GM23248 (cell line): ENCODE data around the gene KRT84. TPM values are rescaled to one million over a fixed set of nuclear protein-coding genes. Genes with fewer than 3 reads are reported as not detected.

Experiments
- DNase-seq: peaks from one replicate; pipeline ENCODE4 v3.0.0-alpha.2; 2015
- H2AFZ ChIP-seq: fragments of 200-600 bp; sonication (generic); 2 replicates; pipeline ENCODE4 v1.6.1; 2016; ENCODE audit warnings: antibody characterized with exemption
- H3F3A ChIP-seq: fragments of 200-600 bp; sonication (generic); 2 replicates; pipeline ENCODE4 v1.6.1; 2016; ENCODE audit warnings: mild to moderate bottlenecking, antibody characterized with exemption, mixed run types; ENCODE audit not compliant: insufficient read depth
- H3K27ac ChIP-seq: fragments of 200-600 bp; sonication (generic); 2 replicates; pipeline ENCODE4 v1.5.1; 2016; ENCODE audit warnings: mild to moderate bottlenecking
- H3K27me3 ChIP-seq: fragments of 200-600 bp; sonication (generic); replicated peaks from 2 replicates; pipeline ENCODE4 v1.6.1; 2016; ENCODE audit warnings: mild to moderate bottlenecking; ENCODE audit not compliant: insufficient read depth
- H3K36me3 ChIP-seq: fragments of 200-600 bp; sonication (generic); 2 replicates; pipeline ENCODE4 v1.6.1; 2016; ENCODE audit warnings: low read depth, mild to moderate bottlenecking
- H3K4me1 ChIP-seq: fragments of 200-600 bp; sonication (generic); 2 replicates; pipeline ENCODE4 v1.6.1; 2016; ENCODE audit warnings: mild to moderate bottlenecking; ENCODE audit not compliant: insufficient read depth
- H3K4me2 ChIP-seq: fragments of 200-600 bp; sonication (generic); one replicate; pipeline ENCODE4 v1.6.1; 2016; ENCODE audit warnings: mild to moderate bottlenecking; ENCODE audit not compliant: unreplicated experiment
- H3K4me3 ChIP-seq: fragments of 200-600 bp; sonication (generic); 2 replicates; pipeline ENCODE4 v1.5.1; 2016; ENCODE audit warnings: mild to moderate bottlenecking
- H3K79me2 ChIP-seq: fragments of 200-600 bp; sonication (generic); 2 replicates; pipeline ENCODE4 v1.6.1; 2016; ENCODE audit warnings: mild to moderate bottlenecking; ENCODE audit not compliant: insufficient read depth
- H3K9ac ChIP-seq: fragments of 200-600 bp; sonication (generic); 2 replicates; pipeline ENCODE4 v1.6.1; 2016; ENCODE audit warnings: mild to moderate bottlenecking
- H3K9me2 ChIP-seq: fragments of 200-600 bp; sonication (generic); 2 replicates; pipeline ENCODE4 v1.6.1; 2016; ENCODE audit warnings: mixed run types, mild to moderate bottlenecking, moderate library complexity; ENCODE audit not compliant: insufficient read depth
- H3K9me3 ChIP-seq: fragments of 200-600 bp; sonication (generic); one replicate; pipeline ENCODE4 v1.6.1; 2017; ENCODE audit warnings: low read depth
- H4K20me1 ChIP-seq: fragments of 200-600 bp; sonication (generic); 2 replicates; pipeline ENCODE4 v1.6.0; 2016; ENCODE audit not compliant: insufficient read depth
- EZH2 ChIP-seq: fragments of 200-600 bp; sonication (generic); IDR thresholded peaks from 2 replicates; pipeline ENCODE4 v1.6.1; 2018; ENCODE audit warnings: antibody characterized with exemption, mild to moderate bottlenecking; ENCODE audit not compliant: insufficient read depth, poor library complexity, severe bottlenecking
- EZH2phosphoT487 ChIP-seq: fragments of 200-600 bp; sonication (generic); IDR thresholded peaks from 2 replicates; pipeline ENCODE4 v1.6.1; 2018; ENCODE audit warnings: antibody characterized with exemption, moderate library complexity, mild to moderate bottlenecking, low read depth; ENCODE audit not compliant: insufficient read depth
- WGBS, 2 experiments: methylation state at CpG; one replicate each; pipeline ENCODE4 v1.1.6; 2015 to 2017; ENCODE audit warnings: low lambda C conversion rate in 2 of 2, low coverage in 1 of 2; ENCODE audit errors: missing lambda C conversion rate in 2 of 2; 5-methylcytosine and 5-hydroxymethylcytosine counted together
- in situ Hi-C: fragments of 300-500 bp; cut with MboI; formaldehyde crosslinking; loops from 2 replicates; pipeline ENCODE4 v1.15.0; 2020
- polyA plus RNA-seq: library from polyadenylated mRNA; unstranded; fragments of >200 nt; fragmentation: Nextera tagmentation; extraction: Ambion mirVana; gene quantifications from 2 replicates; pipeline ENCODE4 v1.2.1, GENCODE V29; 2016
- total RNA-seq: library from RNA; depleted of rRNA; stranded (reverse); fragments of >200 nt; shearing (Covaris generic); gene quantifications from 2 replicates; pipeline ENCODE4 v1.2.3, GENCODE V29; 2014

The KRT84 gene
- total and polyA plus RNA-seq, 2 experiments from 2014 or later: not detected

- Histone ChIP-seq H2AFZ (no peak overlapping the region), H3K79me2 (no peaks in the 10 kb centered on the region), H3K27me3 (peaks cover 39% of the 10 kb centered on the region), H3K4me2 (no peak overlapping the region), H3K4me3 (no peak overlapping the region), H3K36me3 (no peaks in the 10 kb centered on the region), H3K4me1 (no peaks in the 10 kb centered on the region), H3K27ac (no peak overlapping the region), H3K9me3 (no peaks in the 10 kb centered on the region), H3F3A (no peaks in the 10 kb centered on the region), H4K20me1 (no peaks in the 10 kb centered on the region), H3K9me2 (no peaks in the 10 kb centered on the region), H3K9ac (no peak overlapping the region)
- 71 to 74% methylated on average over 5 of the region's 5 CpGs for WGBS, 2 experiments
- in situ Hi-C loops: no loop called here
- DNase-seq: no peak
- TF ChIP-seq EZH2 (no peak), EZH2phosphoT487 (no peak)
These were observed 25.8 kb downstream of the KRT84 start for GRCh38 chr12:52359621-52360061.

- Histone ChIP-seq H3K27me3 (peaks cover 39% of the 10 kb centered on the region), H2AFZ (no peak overlapping the region), H3K79me2 (no peaks in the 10 kb centered on the region), H4K20me1 (no peaks in the 10 kb centered on the region), H3K4me3 (no peak overlapping the region), H3K9me2 (no peaks in the 10 kb centered on the region), H3K36me3 (no peaks in the 10 kb centered on the region), H3K4me1 (no peaks in the 10 kb centered on the region), H3F3A (no peaks in the 10 kb centered on the region), H3K9ac (no peak overlapping the region), H3K4me2 (no peak overlapping the region), H3K9me3 (no peaks in the 10 kb centered on the region), H3K27ac (no peak overlapping the region)
- TF ChIP-seq EZH2 (no peak), EZH2phosphoT487 (no peak)
- in situ Hi-C loops: no loop called here
- WGBS, 2 experiments: 63 to 70% methylated on average over 5 of the region's 5 CpGs
- DNase-seq: no peak
These were observed 26.7 kb downstream of the KRT84 start for GRCh38 chr12:52358575-52359350.

- H3K4me2 ChIP-seq: no peak overlapping the region
- no peak overlapping the region for H3K4me3 ChIP-seq
- H3K9me3 ChIP-seq: no peaks in the 10 kb centered on the region
- no peaks in the 10 kb centered on the region for H3K9me2 ChIP-seq
- H3K27me3 ChIP-seq: peaks cover 48% of the 10 kb centered on the region
- TF ChIP-seq EZH2 (no peak), EZH2phosphoT487 (no peak)
- no peaks in the 10 kb centered on the region for H3K4me1 ChIP-seq
- in situ Hi-C loops: no loop called here
- H3K36me3 ChIP-seq: no peaks in the 10 kb centered on the region
- H3K9ac ChIP-seq: no peak overlapping the region
- DNase-seq: no peak
- no peaks in the 10 kb centered on the region for H4K20me1 ChIP-seq
- no peaks in the 10 kb centered on the region for H3F3A ChIP-seq
- H2AFZ ChIP-seq: no peak overlapping the region
- WGBS, 2 experiments: 75 to 80% methylated on average over 19 to 20 of the region's 20 CpGs
- no peaks in the 10 kb centered on the region for H3K79me2 ChIP-seq
- H3K27ac ChIP-seq: no peak overlapping the region
These were observed 28.5 kb downstream of the KRT84 start for GRCh38 chr12:52356762-52357580.

DNA sequence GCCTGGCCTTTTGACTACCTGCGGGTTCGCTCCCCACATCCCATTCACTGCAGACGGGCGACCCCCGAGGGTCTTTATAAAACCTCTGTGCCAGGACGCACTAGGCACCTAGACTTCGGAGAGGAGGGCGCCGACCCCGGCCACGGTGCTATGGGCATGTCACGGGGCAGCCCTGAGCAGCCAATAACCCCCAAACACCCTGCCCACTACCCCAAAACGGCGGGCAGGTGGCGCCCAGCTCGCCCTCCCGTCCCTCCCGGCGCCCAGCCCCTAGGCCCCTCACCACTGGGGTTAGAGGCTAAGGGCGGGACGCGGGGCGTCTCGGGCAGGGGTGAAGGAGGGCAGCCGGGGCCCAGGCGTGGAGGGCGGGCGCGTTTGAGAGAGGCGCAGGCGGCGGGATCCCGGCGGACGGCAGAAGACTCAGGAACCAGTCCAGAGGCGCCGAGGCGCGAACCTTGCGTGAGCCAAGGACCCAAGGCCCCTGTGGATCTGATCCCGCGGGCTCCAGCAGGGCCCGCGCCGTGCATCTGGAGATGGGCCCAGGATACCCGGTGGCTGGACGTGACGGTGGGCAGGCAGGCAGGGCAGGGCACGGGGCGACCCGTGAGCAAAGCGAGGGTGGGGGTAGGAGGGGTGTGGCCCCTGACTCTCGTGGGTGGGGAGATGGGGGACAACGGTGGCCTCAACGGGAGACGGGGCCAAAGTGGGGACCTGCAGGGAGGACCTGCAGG is 29.3 kb downstream of the KRT84 start:
- Histone ChIP-seq H3K27ac (no peak overlapping the region), H3K9me3 (no peaks in the 10 kb centered on the region), H3K9me2 (no peaks in the 10 kb centered on the region), H3K4me1 (no peaks in the 10 kb centered on the region), H4K20me1 (no peaks in the 10 kb centered on the region), H3F3A (no peaks in the 10 kb centered on the region), H3K9ac (no peak overlapping the region), H2AFZ (no peak overlapping the region), H3K27me3 (peaks cover 49% of the 10 kb centered on the region), H3K4me2 (no peak overlapping the region), H3K4me3 (no peak overlapping the region), H3K36me3 (no peaks in the 10 kb centered on the region), H3K79me2 (no peaks in the 10 kb centered on the region)
- TF ChIP-seq EZH2phosphoT487: no peak
- TF ChIP-seq EZH2: no peak
- in situ Hi-C loops: no loop called here
- WGBS, 2 experiments: 83 to 86% methylated on average over 25 to 56 of the region's 56 CpGs
- no peak for DNase-seq
